ENCODE measurements around the gene CDH20. TPM values are rescaled to one million over a fixed set of nuclear protein-coding genes. Genes with fewer than 3 reads are reported as not detected.

Gene CDH20
- polyA plus RNA-seq (2013, experiment 1 of 4): 0.80 TPM
- polyA plus RNA-seq (2013, experiment 2 of 4): 0.76 TPM
- 1.2 TPM for polyA plus RNA-seq (2013, experiment 3 of 4)
- 1.0 TPM for polyA plus RNA-seq (2013, experiment 4 of 4)

GRCh38 chr18:61333271-61333745 lies at the start of gene CDH20:
CDH20 (plus strand) TSS chr18:61333430.
- peaks cover 37% of the 10 kb centered on the region for H3K27me3 ChIP-seq (ENCODE audit: control insufficient read depth, insufficient read depth, low read length, poor library complexity, severe bottlenecking)
- no peaks in the 10 kb centered on the region for H3K9me3 ChIP-seq (ENCODE audit: control insufficient read depth, low read length)
- 1% methylated on average over 32 of the region's 32 CpGs for WGBS, 2 experiments
- no peak within 1 kb of the TSS for H3K27ac ChIP-seq (ENCODE audit: insufficient read depth, low read depth, low read length, poor library complexity, severe bottlenecking)
- H3K4me1 ChIP-seq (ENCODE audit: control insufficient read depth, insufficient read depth, low read length): peaks cover 5% of the 10 kb centered on the region
- no peaks in the 10 kb centered on the region for H3K36me3 ChIP-seq (ENCODE audit: control insufficient read depth, insufficient read depth, low read length)
- peak within 1 kb of the TSS; percentile 51 for H3K4me3 ChIP-seq (ENCODE audit: insufficient read depth, low read depth, low read length)

- no peak overlapping the region for H3K4me3 ChIP-seq (ENCODE audit: insufficient read depth, low read depth, low read length)
- H3K27me3 ChIP-seq (ENCODE audit: control insufficient read depth, insufficient read depth, low read length, poor library complexity, severe bottlenecking): no peaks in the 10 kb centered on the region
- no peaks in the 10 kb centered on the region for H3K9me3 ChIP-seq (ENCODE audit: control insufficient read depth, low read length)
- H3K36me3 ChIP-seq (ENCODE audit: control insufficient read depth, insufficient read depth, low read length): no peaks in the 10 kb centered on the region
- WGBS, 2 experiments: 96% methylated on average over 3 to 4 of the region's 4 CpGs
- no peaks in the 10 kb centered on the region for H3K4me1 ChIP-seq (ENCODE audit: control insufficient read depth, insufficient read depth, low read length)
- H3K27ac ChIP-seq (ENCODE audit: insufficient read depth, low read depth, low read length, poor library complexity, severe bottlenecking): no peak overlapping the region
Observed at GRCh38 chr18:61284039-61284438, 49.2 kb upstream of the CDH20 start.

GRCh38 chr18:61285777-61286176 lies 47.5 kb upstream of the CDH20 start:
- Histone ChIP-seq H3K4me1 (ENCODE audit: control insufficient read depth, insufficient read depth, low read length) (no peaks in the 10 kb centered on the region), H3K36me3 (ENCODE audit: control insufficient read depth, insufficient read depth, low read length) (no peaks in the 10 kb centered on the region), H3K27me3 (ENCODE audit: control insufficient read depth, insufficient read depth, low read length, poor library complexity, severe bottlenecking) (no peaks in the 10 kb centered on the region), H3K27ac (ENCODE audit: insufficient read depth, low read depth, low read length, poor library complexity, severe bottlenecking) (no peak overlapping the region), H3K9me3 (ENCODE audit: control insufficient read depth, low read length) (no peaks in the 10 kb centered on the region), H3K4me3 (ENCODE audit: insufficient read depth, low read depth, low read length) (no peak overlapping the region)
- 90 to 95% methylated on average over 2 of the region's 2 CpGs for WGBS, 2 experiments

- Histone ChIP-seq H3K36me3 (ENCODE audit: control insufficient read depth, insufficient read depth, low read length) (no peaks in the 10 kb centered on the region), H3K27me3 (ENCODE audit: control insufficient read depth, insufficient read depth, low read length, poor library complexity, severe bottlenecking) (no peaks in the 10 kb centered on the region), H3K27ac (ENCODE audit: insufficient read depth, low read depth, low read length, poor library complexity, severe bottlenecking) (no peak overlapping the region), H3K9me3 (ENCODE audit: control insufficient read depth, low read length) (no peaks in the 10 kb centered on the region), H3K4me1 (ENCODE audit: control insufficient read depth, insufficient read depth, low read length) (no peaks in the 10 kb centered on the region), H3K4me3 (ENCODE audit: insufficient read depth, low read depth, low read length) (no peak overlapping the region)
- WGBS, 2 experiments: 67 to 88% methylated on average over 1 to 4 of the region's 4 CpGs
Observed at GRCh38 chr18:61286867-61287266, 46.4 kb upstream of the CDH20 start.

- H3K27me3 ChIP-seq (ENCODE audit: control insufficient read depth, insufficient read depth, low read length, poor library complexity, severe bottlenecking): no peaks in the 10 kb centered on the region
- H3K27ac ChIP-seq (ENCODE audit: insufficient read depth, low read depth, low read length, poor library complexity, severe bottlenecking): no peak overlapping the region
- no peaks in the 10 kb centered on the region for H3K4me1 ChIP-seq (ENCODE audit: control insufficient read depth, insufficient read depth, low read length)
- no peaks in the 10 kb centered on the region for H3K9me3 ChIP-seq (ENCODE audit: control insufficient read depth, low read length)
- 96 to 97% methylated on average over 5 of the region's 5 CpGs for WGBS, 2 experiments
- no peak overlapping the region for H3K4me3 ChIP-seq (ENCODE audit: insufficient read depth, low read depth, low read length)
- no peaks in the 10 kb centered on the region for H3K36me3 ChIP-seq (ENCODE audit: control insufficient read depth, insufficient read depth, low read length)
Observed at GRCh38 chr18:61290616-61291015, 42.6 kb upstream of the CDH20 start.

GRCh38 chr18:61292280-61293035 lies 40.8 kb upstream of the CDH20 start:
- H3K36me3 ChIP-seq (ENCODE audit: control insufficient read depth, insufficient read depth, low read length): no peaks in the 10 kb centered on the region
- no peaks in the 10 kb centered on the region for H3K9me3 ChIP-seq (ENCODE audit: control insufficient read depth, low read length)
- H3K4me3 ChIP-seq (ENCODE audit: insufficient read depth, low read depth, low read length): no peak overlapping the region
- H3K27me3 ChIP-seq (ENCODE audit: control insufficient read depth, insufficient read depth, low read length, poor library complexity, severe bottlenecking): no peaks in the 10 kb centered on the region
- WGBS, 2 experiments: 90 to 94% methylated on average over 4 of the region's 4 CpGs
- H3K4me1 ChIP-seq (ENCODE audit: control insufficient read depth, insufficient read depth, low read length): no peaks in the 10 kb centered on the region
- H3K27ac ChIP-seq (ENCODE audit: insufficient read depth, low read depth, low read length, poor library complexity, severe bottlenecking): no peak overlapping the region

GRCh38 chr18:61295153-61295552 lies 38.1 kb upstream of the CDH20 start:
- Histone ChIP-seq H3K4me1 (ENCODE audit: control insufficient read depth, insufficient read depth, low read length) (no peaks in the 10 kb centered on the region), H3K9me3 (ENCODE audit: control insufficient read depth, low read length) (no peaks in the 10 kb centered on the region), H3K27me3 (ENCODE audit: control insufficient read depth, insufficient read depth, low read length, poor library complexity, severe bottlenecking) (no peaks in the 10 kb centered on the region), H3K27ac (ENCODE audit: insufficient read depth, low read depth, low read length, poor library complexity, severe bottlenecking) (no peak overlapping the region), H3K36me3 (ENCODE audit: control insufficient read depth, insufficient read depth, low read length) (no peaks in the 10 kb centered on the region), H3K4me3 (ENCODE audit: insufficient read depth, low read depth, low read length) (no peak overlapping the region)
- 92% methylated on average over 1 of the region's 1 CpG; no CpG with 5 or more reads in 1 of the 2 experiments for WGBS, 2 experiments

- Histone ChIP-seq H3K36me3 (ENCODE audit: control insufficient read depth, insufficient read depth, low read length) (no peaks in the 10 kb centered on the region), H3K4me3 (ENCODE audit: insufficient read depth, low read depth, low read length) (no peak overlapping the region), H3K9me3 (ENCODE audit: control insufficient read depth, low read length) (no peaks in the 10 kb centered on the region), H3K27me3 (ENCODE audit: control insufficient read depth, insufficient read depth, low read length, poor library complexity, severe bottlenecking) (no peaks in the 10 kb centered on the region), H3K27ac (ENCODE audit: insufficient read depth, low read depth, low read length, poor library complexity, severe bottlenecking) (no peak overlapping the region), H3K4me1 (ENCODE audit: control insufficient read depth, insufficient read depth, low read length) (peaks cover 3% of the 10 kb centered on the region)
- 92 to 100% methylated on average over 2 of the region's 3 CpGs for WGBS, 2 experiments
Observed at GRCh38 chr18:61308004-61308403, 25.2 kb upstream of the CDH20 start.

- Histone ChIP-seq H3K27ac (ENCODE audit: insufficient read depth, low read depth, low read length, poor library complexity, severe bottlenecking) (no peak overlapping the region), H3K4me1 (ENCODE audit: control insufficient read depth, insufficient read depth, low read length) (peaks cover 3% of the 10 kb centered on the region), H3K9me3 (ENCODE audit: control insufficient read depth, low read length) (no peaks in the 10 kb centered on the region), H3K4me3 (ENCODE audit: insufficient read depth, low read depth, low read length) (no peak overlapping the region), H3K27me3 (ENCODE audit: control insufficient read depth, insufficient read depth, low read length, poor library complexity, severe bottlenecking) (no peaks in the 10 kb centered on the region), H3K36me3 (ENCODE audit: control insufficient read depth, insufficient read depth, low read length) (no peaks in the 10 kb centered on the region)
- 87 to 88% methylated on average over 11 of the region's 11 CpGs for WGBS, 2 experiments
Observed at GRCh38 chr18:61308795-61309393, 24.3 kb upstream of the CDH20 start.

GRCh38 chr18:61322265-61322873 lies 10.9 kb upstream of the CDH20 start:
- H3K27ac ChIP-seq (ENCODE audit: insufficient read depth, low read depth, low read length, poor library complexity, severe bottlenecking): no peak overlapping the region
- WGBS, 2 experiments: 27 to 29% methylated on average over 9 of the region's 9 CpGs
- H3K9me3 ChIP-seq (ENCODE audit: control insufficient read depth, low read length): no peaks in the 10 kb centered on the region
- no peaks in the 10 kb centered on the region for H3K27me3 ChIP-seq (ENCODE audit: control insufficient read depth, insufficient read depth, low read length, poor library complexity, severe bottlenecking)
- H3K4me1 ChIP-seq (ENCODE audit: control insufficient read depth, insufficient read depth, low read length): no peaks in the 10 kb centered on the region
- H3K36me3 ChIP-seq (ENCODE audit: control insufficient read depth, insufficient read depth, low read length): no peaks in the 10 kb centered on the region
- H3K4me3 ChIP-seq (ENCODE audit: insufficient read depth, low read depth, low read length): no peak overlapping the region

Data from ectodermal cell (in vitro differentiated cells).